OCI-LY7 (cell line): ENCODE data around the gene RBM18. TPM values are rescaled to one million over a fixed set of nuclear protein-coding genes. Genes with fewer than 3 reads are reported as not detected.

ENCODE experiments used
- BruUV-seq: library from RNA; stranded (reverse); fragments of 400-500 nt; replicated peaks from 2 replicates; lab custom pipeline; 2021; lab: Mats Ljungman, UMichigan
- CTCF ChIA-PET: fragments of 300-600 bp; sonication (Branson Sonifier 250); formaldehyde crosslinking; loops from one replicate; lab custom pipeline; 2022; ENCODE audit warnings: antibody characterized with exemption; ENCODE audit not compliant: unreplicated experiment; lab: Charles Lee
- POLR2A ChIA-PET: fragments of 300-600 bp; sonication (Branson Sonifier 250); formaldehyde crosslinking; loops from one replicate; lab custom pipeline; 2022; ENCODE audit warnings: antibody characterized with exemption; lab: Charles Lee
- DNase-seq: peaks from one replicate; pipeline ENCODE4 v3.0.0-alpha.2; 2015; ENCODE audit warnings: low spot score
- H2AFZ ChIP-seq: fragments of 200-600 bp; sonication (generic), shearing (Covaris generic); 2 replicates; pipeline ENCODE4 v1.6.1; 2014; ENCODE audit warnings: mild to moderate bottlenecking, antibody characterized with exemption, low read length, moderate library complexity
- H3K27ac ChIP-seq: fragments of 200-600 bp; sonication (generic); 2 replicates; pipeline ENCODE4 v1.5.1; 2014; ENCODE audit warnings: mixed run types, low read depth, mild to moderate bottlenecking, moderate library complexity, low read length, inconsistent platforms; ENCODE audit not compliant: poor library complexity, severe bottlenecking
- H3K36me3 ChIP-seq: fragments of 200-600 bp; sonication (generic); 2 replicates; pipeline ENCODE4 v1.6.1; 2014; ENCODE audit warnings: mild to moderate bottlenecking, antibody characterized with exemption, low read length, moderate library complexity, mixed read lengths; ENCODE audit not compliant: insufficient read depth
- H3K4me1 ChIP-seq: fragments of 200-600 bp; sonication (generic); 2 replicates; pipeline ENCODE4 v1.5.1; 2014; ENCODE audit warnings: mild to moderate bottlenecking, low read length; ENCODE audit not compliant: insufficient read depth, poor library complexity, severe bottlenecking
- H3K4me2 ChIP-seq: fragments of 200-600 bp; sonication (generic); 2 replicates; pipeline ENCODE4 v1.6.1; 2014; ENCODE audit warnings: mild to moderate bottlenecking, low read length
- H3K4me3 ChIP-seq: fragments of 200-600 bp; sonication (generic); 2 replicates; pipeline ENCODE4 v1.5.1; 2014; ENCODE audit warnings: mild to moderate bottlenecking, low read depth, low read length; ENCODE audit not compliant: poor library complexity, severe bottlenecking
- H3K79me2 ChIP-seq: fragments of 200-600 bp; sonication (generic); 2 replicates; pipeline ENCODE4 v1.6.1; 2016; ENCODE audit warnings: low read depth, mild to moderate bottlenecking, low read length, moderate library complexity, mixed read lengths; ENCODE audit not compliant: insufficient read depth
- H3K9me2 ChIP-seq: fragments of 200-600 bp; sonication (generic); 2 replicates; pipeline ENCODE4 v1.6.1; 2016; ENCODE audit warnings: mild to moderate bottlenecking, low read length, mixed read lengths; ENCODE audit not compliant: insufficient read depth
- H3K9me3 ChIP-seq: fragments of 200-600 bp; sonication (generic); 2 replicates; pipeline ENCODE4 v1.6.1; 2014; ENCODE audit warnings: mild to moderate bottlenecking, mixed run types, low read length, mixed read lengths
- H4K20me1 ChIP-seq: fragments of 200-600 bp; sonication (generic); 2 replicates; pipeline ENCODE4 v1.6.1; 2014; ENCODE audit warnings: mild to moderate bottlenecking, antibody characterized with exemption, low read length, moderate library complexity, mixed read lengths; ENCODE audit not compliant: insufficient read depth
- EZH2phosphoT487 ChIP-seq: fragments of 200-600 bp; sonication (generic); IDR thresholded peaks from 2 replicates; pipeline ENCODE4 v1.6.1; 2018; ENCODE audit warnings: low read depth, borderline replicate concordance, mild to moderate bottlenecking, mixed run types, antibody characterized with exemption, low read length, moderate library complexity, mixed read lengths
- intact Hi-C: fragments of 100-400 bp; cut with micrococcal nuclease; formaldehyde crosslinking; loops from one replicate; pipeline ENCODE4 v1.10.0; 2022; ENCODE audit not compliant: unreplicated experiment
- total RNA-seq, 2 experiments: library from RNA; depleted of rRNA in 1 of 2; stranded (reverse); fragments of >200 nt in 1 of 2; shearing (Covaris generic) in 1 of 2; gene quantifications; 2 replicates each; pipeline ENCODE4 v1.2.3, GENCODE V29; 2014 to 2022
- TF ChIP-seq, protein P1 (sequence below): fragments of 200-600 bp; sonication (generic); conservative IDR thresholded peaks from 2 replicates; pipeline ENCODE4 v1.5.1; 2014; ENCODE audit warnings: mild to moderate bottlenecking, antibody characterized with exemption, low read length, moderate library complexity, mixed read lengths

RBM18 gene
- total RNA-seq, 2 experiments from 2014 or later, result 8.3 to 22.2 TPM

GRCh38 chr9:122212473-122213004 is 52.1 kb downstream of the RBM18 start:
- intact Hi-C loops, result no loop called here
- Histone ChIP-seq H3K27ac (no peak overlapping the region), H3K79me2 (no peaks in the 10 kb centered on the region), H3K9me3 (no peaks in the 10 kb centered on the region), H3K36me3 (no peaks in the 10 kb centered on the region), H4K20me1 (no peaks in the 10 kb centered on the region), H3K4me1 (peaks cover 4% of the 10 kb centered on the region), H2AFZ (no peak overlapping the region), H3K9me2 (no peaks in the 10 kb centered on the region), H3K4me2 (no peak overlapping the region), H3K4me3 (no peak overlapping the region)
- no peak for DNase-seq
- TF ChIP-seq, protein P1, sequence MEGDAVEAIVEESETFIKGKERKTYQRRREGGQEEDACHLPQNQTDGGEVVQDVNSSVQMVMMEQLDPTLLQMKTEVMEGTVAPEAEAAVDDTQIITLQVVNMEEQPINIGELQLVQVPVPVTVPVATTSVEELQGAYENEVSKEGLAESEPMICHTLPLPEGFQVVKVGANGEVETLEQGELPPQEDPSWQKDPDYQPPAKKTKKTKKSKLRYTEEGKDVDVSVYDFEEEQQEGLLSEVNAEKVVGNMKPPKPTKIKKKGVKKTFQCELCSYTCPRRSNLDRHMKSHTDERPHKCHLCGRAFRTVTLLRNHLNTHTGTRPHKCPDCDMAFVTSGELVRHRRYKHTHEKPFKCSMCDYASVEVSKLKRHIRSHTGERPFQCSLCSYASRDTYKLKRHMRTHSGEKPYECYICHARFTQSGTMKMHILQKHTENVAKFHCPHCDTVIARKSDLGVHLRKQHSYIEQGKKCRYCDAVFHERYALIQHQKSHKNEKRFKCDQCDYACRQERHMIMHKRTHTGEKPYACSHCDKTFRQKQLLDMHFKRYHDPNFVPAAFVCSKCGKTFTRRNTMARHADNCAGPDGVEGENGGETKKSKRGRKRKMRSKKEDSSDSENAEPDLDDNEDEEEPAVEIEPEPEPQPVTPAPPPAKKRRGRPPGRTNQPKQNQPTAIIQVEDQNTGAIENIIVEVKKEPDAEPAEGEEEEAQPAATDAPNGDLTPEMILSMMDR, result no peak
- no peak for TF ChIP-seq EZH2phosphoT487
- ChIA-PET CTCF (no interaction called here), POLR2A (no interaction called here)
- BruUV-seq, result no TSS peak

DNA sequence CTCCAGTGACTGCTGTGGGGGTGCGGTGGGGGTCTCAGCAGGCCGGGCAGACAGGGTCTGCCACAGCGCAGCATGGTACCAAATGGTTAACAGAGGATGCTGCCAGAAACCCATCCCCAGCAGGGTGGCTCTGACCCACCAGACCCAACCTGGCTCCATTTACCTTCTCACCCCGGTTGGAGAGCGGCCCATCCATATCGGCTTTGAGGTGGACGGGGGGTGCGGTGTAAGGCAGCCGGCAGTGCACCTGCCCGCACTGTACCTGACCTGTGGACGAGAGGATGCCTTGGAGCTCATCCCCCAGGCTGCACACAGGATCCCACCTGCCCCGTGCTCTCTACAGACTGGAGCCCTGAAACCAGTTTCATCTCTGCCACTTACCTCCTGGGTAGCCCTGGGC is 55.2 kb downstream of the RBM18 start:
- intact Hi-C loops, result no loop called here
- ChIA-PET CTCF (no interaction called here), POLR2A (no interaction called here)
- H4K20me1 ChIP-seq, result no peaks in the 10 kb centered on the region
- H3K79me2 ChIP-seq, result no peaks in the 10 kb centered on the region
- no peak for DNase-seq
- no peak overlapping the region for H2AFZ ChIP-seq
- no peak overlapping the region for H3K4me3 ChIP-seq
- no peak overlapping the region for H3K27ac ChIP-seq
- no peak overlapping the region for H3K4me2 ChIP-seq
- TF ChIP-seq, protein P1, result no peak
- TF ChIP-seq EZH2phosphoT487, result no peak
- no peaks in the 10 kb centered on the region for H3K9me3 ChIP-seq
- H3K4me1 ChIP-seq, result peaks cover 4% of the 10 kb centered on the region
- BruUV-seq, result no TSS peak
- no peaks in the 10 kb centered on the region for H3K36me3 ChIP-seq
- H3K9me2 ChIP-seq, result no peaks in the 10 kb centered on the region

DNA sequence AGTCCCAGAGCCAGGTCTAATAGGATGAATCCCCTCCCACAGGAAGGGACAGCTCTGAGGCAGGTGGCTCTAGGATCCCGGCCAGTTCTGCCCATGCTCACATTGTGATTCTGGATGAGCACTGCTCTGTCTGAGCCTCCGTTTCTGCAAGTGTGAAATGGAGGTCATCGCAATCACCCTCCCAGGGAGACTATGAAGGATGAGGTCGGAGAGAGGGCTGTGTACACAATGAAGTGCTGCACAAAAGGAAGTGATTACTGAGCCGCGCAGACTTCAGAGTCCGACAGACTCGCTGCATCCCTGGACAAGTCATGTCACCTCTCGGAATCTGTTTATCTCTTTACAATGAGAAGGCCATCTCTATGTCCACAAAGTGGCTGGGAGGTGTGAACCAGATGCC is 57.5 kb downstream of the RBM18 start:
- H2AFZ ChIP-seq, result no peak overlapping the region
- H4K20me1 ChIP-seq, result no peaks in the 10 kb centered on the region
- no peak for DNase-seq
- no peak overlapping the region for H3K4me3 ChIP-seq
- no peak for TF ChIP-seq EZH2phosphoT487
- TF ChIP-seq, protein P1, result no peak
- no peaks in the 10 kb centered on the region for H3K9me3 ChIP-seq
- H3K36me3 ChIP-seq, result no peaks in the 10 kb centered on the region
- CTCF ChIA-PET, result no interaction called here
- no TSS peak for BruUV-seq
- intact Hi-C loops, result no loop called here
- POLR2A ChIA-PET, result no interaction called here
- H3K4me2 ChIP-seq, result no peak overlapping the region
- no peaks in the 10 kb centered on the region for H3K9me2 ChIP-seq
- no peaks in the 10 kb centered on the region for H3K4me1 ChIP-seq
- no peaks in the 10 kb centered on the region for H3K79me2 ChIP-seq
- H3K27ac ChIP-seq, result no peak overlapping the region
